Endothelial cell of umbilical vein (primary cell): ENCODE data around the gene IL15. TPM values are rescaled to one million over a fixed set of nuclear protein-coding genes. Genes with fewer than 3 reads are reported as not detected.

Experiments used
- BruUV-seq: library from RNA; stranded (reverse); fragments of 400-500 nt; replicated peaks from 2 replicates; lab custom pipeline; 2021; lab: Mats Ljungman, UMichigan
- CTCF ChIA-PET: fragments of 300-600, 350-600 bp; sonication (Branson Sonifier 250); formaldehyde crosslinking; loops from one replicate; lab custom pipeline; 2021; ENCODE audit warnings: antibody characterized with exemption, inconsistent platforms; lab: Charles Lee
- POLR2A ChIA-PET: fragments of 300-600, 350-600 bp; sonication (Branson Sonifier 250); formaldehyde crosslinking; loops from one replicate; lab custom pipeline; 2021; ENCODE audit warnings: antibody characterized with exemption, inconsistent platforms; lab: Charles Lee
- DNase-seq: peaks from one replicate; pipeline ENCODE4 v3.0.0-alpha.2; 2011; ENCODE audit warnings: low read depth, low spot score
- FAIRE-seq: peaks from 2 replicates; lab custom pipeline; 2011; peaks lifted over from hg19 to GRCh38; lab: Jason Lieb, UNC
- H2AFZ ChIP-seq: 2 replicates; pipeline ENCODE4 v1.6.0; 2012; ENCODE audit warnings: low read depth, low read length, control low read depth, inconsistent platforms
- H3K27ac ChIP-seq: 2 replicates; pipeline ENCODE4 v1.5.1; 2011; ENCODE audit warnings: low read depth, mild to moderate bottlenecking, control low read depth, low read length, moderate library complexity; ENCODE audit not compliant: insufficient read depth
- H3K27me3 ChIP-seq, 2 experiments: 2 replicates each; pipeline versions ENCODE4 v1.6.0 to v1.6.1; 2011; ENCODE audit warnings: low read length in 2 of 2, mixed read lengths in 1 of 2; ENCODE audit not compliant: control insufficient read depth in 2 of 2, insufficient read depth in 2 of 2
- H3K36me3 ChIP-seq, 2 experiments: 2 replicates in 1 of 2; 3 replicates in 1 of 2; pipeline ENCODE4 v1.5.1; 2011; ENCODE audit warnings: low read length in 2 of 2, mild to moderate bottlenecking in 1 of 2, moderate library complexity in 1 of 2; ENCODE audit not compliant: control insufficient read depth in 2 of 2, insufficient read depth in 2 of 2; ENCODE audit errors: extremely low read depth in 1 of 2
- H3K4me1 ChIP-seq: 3 replicates; pipeline ENCODE4 v1.5.1; 2011; ENCODE audit warnings: mild to moderate bottlenecking, low read length; ENCODE audit not compliant: control insufficient read depth, insufficient read depth; ENCODE audit errors: extremely low read depth
- H3K4me2 ChIP-seq: 2 replicates; pipeline ENCODE4 v1.6.1; 2011; ENCODE audit warnings: low read length, control low read depth, mixed read lengths; ENCODE audit not compliant: insufficient read depth
- H3K4me3 ChIP-seq, 3 experiments: fragments of 200-600 bp in 1 of 3; sonication (generic), shearing (Covaris generic) in 1 of 3; replicated peaks in 1 of 3; 2 replicates each; pipeline ENCODE4 v1.5.1; 2011 to 2016; ENCODE audit warnings: control low read depth in 3 of 3, low read length in 3 of 3, mild to moderate bottlenecking in 2 of 3, inconsistent platforms in 1 of 3, low read depth in 1 of 3, moderate library complexity in 1 of 3; ENCODE audit not compliant: insufficient read depth in 1 of 3
- H3K79me2 ChIP-seq: 2 replicates; pipeline ENCODE4 v1.6.0; 2012; ENCODE audit warnings: low read length, inconsistent platforms; ENCODE audit not compliant: control insufficient read depth, insufficient read depth
- H3K9ac ChIP-seq: replicated peaks from 2 replicates; pipeline ENCODE3; 2011; ENCODE audit warnings: low read length, control low read depth; ENCODE audit not compliant: insufficient read depth; ENCODE audit errors: extremely low read depth
- H3K9me1 ChIP-seq: replicated peaks from 3 replicates; pipeline ENCODE4 v1.6.0; 2011; ENCODE audit warnings: mild to moderate bottlenecking, low read length; ENCODE audit not compliant: control insufficient read depth, insufficient read depth; ENCODE audit errors: extremely low read depth
- H3K9me3 ChIP-seq: replicated peaks from 2 replicates; pipeline ENCODE4 v1.5.1; 2012; ENCODE audit warnings: low read length, inconsistent platforms; ENCODE audit not compliant: control insufficient read depth, insufficient read depth
- H4K20me1 ChIP-seq: replicated peaks from 2 replicates; pipeline ENCODE3; 2011; ENCODE audit warnings: mild to moderate bottlenecking, low read length; ENCODE audit not compliant: control insufficient read depth, insufficient read depth; ENCODE audit errors: extremely low read depth
- FOS ChIP-seq: IDR thresholded peaks from 2 replicates; pipeline ENCODE4 v1.6.1; 2011; ENCODE audit warnings: mild to moderate bottlenecking, low read length, moderate library complexity, borderline replicate concordance; ENCODE audit not compliant: insufficient read depth
- GATA2 ChIP-seq: IDR thresholded peaks from 2 replicates; pipeline ENCODE4 v1.7.0; 2011; ENCODE audit warnings: low read depth, mild to moderate bottlenecking, moderate library complexity, mixed read lengths, low read length; ENCODE audit not compliant: insufficient read length, insufficient read depth
- MYC ChIP-seq: IDR thresholded peaks from one replicate; pipeline ENCODE4 v1.6.1; 2011; ENCODE audit warnings: mild to moderate bottlenecking, low read depth, low read length
- dilution Hi-C: fragments of 300-500 bp; cut with MboI; formaldehyde crosslinking; loops from one replicate; pipeline ENCODE4 v1.15.0; 2019; ENCODE audit warnings: low sequenced_read_pairs; ENCODE audit not compliant: extremely low pct_ligation_motif_present
- intact Hi-C: fragments of 100-400 bp; cut with micrococcal nuclease; formaldehyde crosslinking; loops from one replicate; pipeline ENCODE4 v1.10.0; 2022
- polyA plus RNA-seq, 4 experiments: library from polyadenylated mRNA; depleted of rRNA in 3 of 4; stranded (reverse) in 3 of 4; unstranded in 1 of 4; fragments of >200 nt; gene quantifications; 2 replicates each; pipeline versions ENCODE4 v1.2.1 to v1.2.3, GENCODE V29; 2011 to 2012; ENCODE audit warnings: missing spikeins in 1 of 4
- total RNA-seq: library from RNA; stranded (reverse); gene quantifications from 2 replicates; pipeline ENCODE4 v1.2.3, GENCODE V29; 2021

The IL15 gene
- total and polyA plus RNA-seq, 2 donors (not counting 3 experiments of a cell fraction or from before 2014, with no cell fraction given), result 3.0 to 3.1 TPM

GRCh38 chr4:141782205-141782604 lies 145.8 kb downstream of the IL15 start:
- no peak overlapping the region for H3K27ac ChIP-seq
- intact Hi-C loops (no loop called here), dilution Hi-C loops (no loop called here)
- H3K4me2 ChIP-seq, result no peak overlapping the region
- no peaks in the 10 kb centered on the region for H3K27me3 ChIP-seq
- no peaks in the 10 kb centered on the region for H3K79me2 ChIP-seq
- H3K9ac ChIP-seq, result no peak overlapping the region
- H3K4me1 ChIP-seq, result no peaks in the 10 kb centered on the region
- CTCF ChIA-PET, result interaction anchor here (0.8 kb wide), 1 partner anchor 30 kb away, joined by 3 read pairs; no protein-coding TSS in a partner anchor
- H3K36me3 ChIP-seq, result no peaks in the 10 kb centered on the region
- no TSS peak for BruUV-seq
- FAIRE-seq, result no peak
- H3K4me3 ChIP-seq, result no peak overlapping the region
- H3K9me1 ChIP-seq, result no peaks in the 10 kb centered on the region
- POLR2A ChIA-PET, result no interaction called here
- DNase-seq, result no peak
- H2AFZ ChIP-seq, result no peak overlapping the region
- TF ChIP-seq MYC (no peak), GATA2 (no peak), FOS (no peak)
- no peaks in the 10 kb centered on the region for H3K9me3 ChIP-seq
- no peaks in the 10 kb centered on the region for H4K20me1 ChIP-seq
